HepG2 (cell line): ENCODE results near the gene LITAF. TPM values are rescaled to one million over a fixed set of nuclear protein-coding genes. Genes with fewer than 3 reads are reported as not detected.

Experiments
- CAMTA2 ChIP-seq: sonication (generic); formaldehyde crosslinking; IDR thresholded peaks from 2 replicates; pipeline ENCODE4 v1.4.0; 2020; ENCODE audit warnings: mild to moderate bottlenecking, missing genetic modification reagents, borderline replicate concordance
- GLI4 ChIP-seq: sonication (generic); formaldehyde crosslinking; IDR thresholded peaks from 2 replicates; pipeline ENCODE4 v1.5.1; 2020; ENCODE audit warnings: missing genetic modification reagents, mild to moderate bottlenecking, moderate library complexity, borderline replicate concordance
- KDM5B ChIP-seq: sonication (generic); formaldehyde crosslinking; IDR thresholded peaks from 2 replicates; pipeline ENCODE4 v1.4.0; 2020; ENCODE audit warnings: missing genetic modification reagents, mild to moderate bottlenecking, borderline replicate concordance
- KLF16 ChIP-seq, 2 experiments: sonication (generic) in 1 of 2; formaldehyde crosslinking in 1 of 2; IDR thresholded peaks; 2 replicates each; pipeline versions ENCODE4 v1.6.1 to v1.8.0; 2016 to 2023; ENCODE audit warnings: missing genetic modification reagents in 2 of 2, missing compliant biosample characterization in 1 of 2
- PCBP1 ChIP-seq: fragments of 200-400 bp; formaldehyde crosslinking; IDR thresholded peaks from 2 replicates; pipeline ENCODE4 v1.6.1; 2017; ENCODE audit warnings: mild to moderate bottlenecking, low read depth, low read length, borderline replicate concordance
- PHF5A ChIP-seq: IDR thresholded peaks from one replicate; pipeline ENCODE4 v1.6.1; 2018; ENCODE audit warnings: low read depth, missing genetic modification reagents; ENCODE audit not compliant: unreplicated experiment
- RCOR2 ChIP-seq: IDR thresholded peaks from 2 replicates; pipeline ENCODE4 v1.6.1; 2016; ENCODE audit warnings: missing biosample characterization, missing genetic modification reagents
- ZNF282 ChIP-seq: fragments of 450-650 bp; IDR thresholded peaks from 2 replicates; pipeline ENCODE4 v1.6.1; 2018; ENCODE audit not compliant: partially characterized antibody
- ZNF33A ChIP-seq: sonication (generic); formaldehyde crosslinking; IDR thresholded peaks from 2 replicates; pipeline ENCODE4 v1.5.1; 2020; ENCODE audit warnings: missing genetic modification reagents, mild to moderate bottlenecking, moderate library complexity, borderline replicate concordance
- ZNF431 ChIP-seq: sonication (generic); formaldehyde crosslinking; IDR thresholded peaks from 2 replicates; pipeline ENCODE4 v1.9.0; 2022; ENCODE audit warnings: missing genetic modification reagents, low read depth, mild to moderate bottlenecking, borderline replicate concordance
- ZNF543 ChIP-seq: sonication (generic); formaldehyde crosslinking; IDR thresholded peaks from 2 replicates; pipeline ENCODE4 v1.4.0; 2020; ENCODE audit warnings: mild to moderate bottlenecking, missing genetic modification reagents
- ZNF572 ChIP-seq: sonication (generic); formaldehyde crosslinking; IDR thresholded peaks from 2 replicates; pipeline ENCODE4 v1.5.1; 2020; ENCODE audit warnings: mild to moderate bottlenecking, missing genetic modification reagents
- ZNF839 ChIP-seq: sonication (generic); formaldehyde crosslinking; IDR thresholded peaks from 2 replicates; pipeline ENCODE4 v1.4.0; 2020; ENCODE audit warnings: missing genetic modification reagents, mild to moderate bottlenecking, borderline replicate concordance
- ZNF891 ChIP-seq: sonication (generic); formaldehyde crosslinking; IDR thresholded peaks from 2 replicates; pipeline ENCODE4 v1.5.0; 2020; ENCODE audit warnings: mild to moderate bottlenecking, missing genetic modification reagents
- polyA plus RNA-seq, 8 experiments: library from polyadenylated mRNA; depleted of rRNA in 3 of 8; stranded (reverse) in 7 of 8; unstranded in 1 of 8; fragments of >200 nt; fragmentation: Illumina TruSeq in 4 of 8; extraction: Trizol in 4 of 8; gene quantifications; 2 replicates each; pipeline versions ENCODE4 v1.2.1 to v1.2.3, GENCODE V29; 2011 to 2016; ENCODE audit warnings: low read depth in 4 of 8, missing spikeins in 1 of 8, mixed read lengths in 1 of 8; ENCODE audit not compliant: insufficient read depth in 1 of 8
- total RNA-seq, 5 experiments: library from RNA; depleted of rRNA; stranded (reverse); fragments of >200 nt; fragmentation: Illumina TruSeq; extraction: Trizol; gene quantifications; 2 replicates each; pipeline ENCODE4 v1.2.3, GENCODE V29; 2016; ENCODE audit warnings: low read depth in 1 of 5
- TF ChIP-seq, protein P1 (sequence below): sonication (generic); formaldehyde crosslinking; IDR thresholded peaks from 2 replicates; pipeline ENCODE4 v1.8.0; 2022; ENCODE audit warnings: mild to moderate bottlenecking, missing genetic modification reagents
- TF ChIP-seq, protein P2 (sequence below): sonication (generic); formaldehyde crosslinking; conservative IDR thresholded peaks from 2 replicates; pipeline ENCODE4 v1.8.0; 2022; ENCODE audit warnings: missing genetic modification reagents
- TF ChIP-seq, protein P3 (sequence below): sonication (generic); formaldehyde crosslinking; IDR thresholded peaks from 2 replicates; pipeline ENCODE4 v1.5.1; 2020; ENCODE audit warnings: missing genetic modification reagents, mild to moderate bottlenecking, borderline replicate concordance
- TF ChIP-seq, protein P4 (sequence below): sonication (generic); formaldehyde crosslinking; IDR thresholded peaks from 2 replicates; pipeline ENCODE4 v1.5.1; 2020; ENCODE audit warnings: mild to moderate bottlenecking, missing genetic modification reagents, moderate library complexity

The LITAF gene
- total and polyA plus RNA-seq, 2 of the 13 experiments (the other 11 are each of a cell fraction or from before 2014, with no cell fraction given) = 80.1 to 141 TPM

DNA sequence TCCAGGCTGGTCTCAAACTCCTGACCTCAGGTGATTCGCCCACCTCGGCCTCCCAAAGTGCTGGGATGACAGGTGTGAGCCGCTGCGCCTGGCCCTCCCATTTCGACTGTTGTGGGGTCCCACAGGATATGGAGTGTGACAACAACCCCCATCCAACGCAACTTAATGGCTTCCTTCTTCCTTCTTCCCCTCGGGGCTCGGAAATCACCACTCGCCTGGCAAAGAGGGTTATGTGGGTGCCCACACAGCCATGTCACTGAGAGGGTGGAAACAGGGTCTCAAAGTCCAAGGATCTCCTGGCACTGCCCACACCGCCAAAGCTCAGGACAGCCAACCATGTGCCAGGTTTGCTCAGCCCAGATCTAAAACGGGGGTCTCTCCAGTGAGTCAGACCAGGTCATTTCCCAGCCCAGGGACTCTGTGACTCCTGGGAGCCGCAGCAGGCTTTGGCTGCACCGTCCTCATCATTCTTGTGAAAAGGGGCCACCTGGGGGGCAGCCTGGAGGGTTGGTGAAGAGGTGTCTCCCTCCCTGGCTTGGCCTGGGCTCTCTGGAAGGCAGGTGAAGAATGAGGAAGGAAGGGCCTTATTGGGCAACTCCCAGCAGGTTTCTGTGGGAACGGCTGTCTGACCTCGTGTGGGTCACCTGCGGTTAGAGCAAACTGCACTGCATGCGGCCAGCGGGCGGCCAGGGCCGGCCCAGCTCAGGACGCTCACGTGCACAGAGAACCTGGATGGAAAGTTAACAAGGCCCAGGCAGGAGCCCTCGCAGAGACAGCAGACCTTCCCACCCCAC is 25.3 kb upstream of the LITAF start (continued):
- TF ChIP-seq, protein P1, sequence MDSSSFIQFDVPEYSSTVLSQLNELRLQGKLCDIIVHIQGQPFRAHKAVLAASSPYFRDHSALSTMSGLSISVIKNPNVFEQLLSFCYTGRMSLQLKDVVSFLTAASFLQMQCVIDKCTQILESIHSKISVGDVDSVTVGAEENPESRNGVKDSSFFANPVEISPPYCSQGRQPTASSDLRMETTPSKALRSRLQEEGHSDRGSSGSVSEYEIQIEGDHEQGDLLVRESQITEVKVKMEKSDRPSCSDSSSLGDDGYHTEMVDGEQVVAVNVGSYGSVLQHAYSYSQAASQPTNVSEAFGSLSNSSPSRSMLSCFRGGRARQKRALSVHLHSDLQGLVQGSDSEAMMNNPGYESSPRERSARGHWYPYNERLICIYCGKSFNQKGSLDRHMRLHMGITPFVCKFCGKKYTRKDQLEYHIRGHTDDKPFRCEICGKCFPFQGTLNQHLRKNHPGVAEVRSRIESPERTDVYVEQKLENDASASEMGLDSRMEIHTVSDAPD (CRISPR knock-in tag) = peak; percentile 82
- TF ChIP-seq ZNF431 (CRISPR knock-in tag) (peak; percentile 78), ZNF572 (CRISPR knock-in tag) (no peak), ZNF891 (peak; percentile 94), ZNF839 (CRISPR knock-in tag) (peak; percentile 83; the same call in 1 of the 2 replicates), ZNF282 (no peak), ZNF543 (CRISPR knock-in tag) (peak; percentile 99), GLI4 (CRISPR knock-in tag) (peak; percentile 92), KLF16 (CRISPR knock-in tag; IDR thresholded peaks at IDR 0.05) (peak in 1 of 2 experiments; percentile 98; a peak in 2 of 4 replicates), RCOR2 (CRISPR knock-in tag) (peak; percentile 83; the same call in 1 of the 2 replicates), PHF5A (CRISPR knock-in tag) (peak; percentile 70), ZNF33A (CRISPR knock-in tag) (peak; percentile 36; the same call in 1 of the 2 replicates), KDM5B (peak; percentile 93; the same call in 1 of the 2 replicates), CAMTA2 (CRISPR knock-in tag) (no peak), PCBP1 (peak; percentile 91; the same call in 1 of the 2 replicates)
- TF ChIP-seq, protein P2, sequence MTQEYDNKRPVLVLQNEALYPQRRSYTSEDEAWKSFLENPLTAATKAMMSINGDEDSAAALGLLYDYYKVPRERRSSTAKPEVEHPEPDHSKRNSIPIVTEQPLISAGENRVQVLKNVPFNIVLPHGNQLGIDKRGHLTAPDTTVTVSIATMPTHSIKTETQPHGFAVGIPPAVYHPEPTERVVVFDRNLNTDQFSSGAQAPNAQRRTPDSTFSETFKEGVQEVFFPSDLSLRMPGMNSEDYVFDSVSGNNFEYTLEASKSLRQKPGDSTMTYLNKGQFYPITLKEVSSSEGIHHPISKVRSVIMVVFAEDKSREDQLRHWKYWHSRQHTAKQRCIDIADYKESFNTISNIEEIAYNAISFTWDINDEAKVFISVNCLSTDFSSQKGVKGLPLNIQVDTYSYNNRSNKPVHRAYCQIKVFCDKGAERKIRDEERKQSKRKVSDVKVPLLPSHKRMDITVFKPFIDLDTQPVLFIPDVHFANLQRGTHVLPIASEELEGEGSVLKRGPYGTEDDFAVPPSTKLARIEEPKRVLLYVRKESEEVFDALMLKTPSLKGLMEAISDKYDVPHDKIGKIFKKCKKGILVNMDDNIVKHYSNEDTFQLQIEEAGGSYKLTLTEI (CRISPR knock-in tag) = no peak
- TF ChIP-seq, protein P3, sequence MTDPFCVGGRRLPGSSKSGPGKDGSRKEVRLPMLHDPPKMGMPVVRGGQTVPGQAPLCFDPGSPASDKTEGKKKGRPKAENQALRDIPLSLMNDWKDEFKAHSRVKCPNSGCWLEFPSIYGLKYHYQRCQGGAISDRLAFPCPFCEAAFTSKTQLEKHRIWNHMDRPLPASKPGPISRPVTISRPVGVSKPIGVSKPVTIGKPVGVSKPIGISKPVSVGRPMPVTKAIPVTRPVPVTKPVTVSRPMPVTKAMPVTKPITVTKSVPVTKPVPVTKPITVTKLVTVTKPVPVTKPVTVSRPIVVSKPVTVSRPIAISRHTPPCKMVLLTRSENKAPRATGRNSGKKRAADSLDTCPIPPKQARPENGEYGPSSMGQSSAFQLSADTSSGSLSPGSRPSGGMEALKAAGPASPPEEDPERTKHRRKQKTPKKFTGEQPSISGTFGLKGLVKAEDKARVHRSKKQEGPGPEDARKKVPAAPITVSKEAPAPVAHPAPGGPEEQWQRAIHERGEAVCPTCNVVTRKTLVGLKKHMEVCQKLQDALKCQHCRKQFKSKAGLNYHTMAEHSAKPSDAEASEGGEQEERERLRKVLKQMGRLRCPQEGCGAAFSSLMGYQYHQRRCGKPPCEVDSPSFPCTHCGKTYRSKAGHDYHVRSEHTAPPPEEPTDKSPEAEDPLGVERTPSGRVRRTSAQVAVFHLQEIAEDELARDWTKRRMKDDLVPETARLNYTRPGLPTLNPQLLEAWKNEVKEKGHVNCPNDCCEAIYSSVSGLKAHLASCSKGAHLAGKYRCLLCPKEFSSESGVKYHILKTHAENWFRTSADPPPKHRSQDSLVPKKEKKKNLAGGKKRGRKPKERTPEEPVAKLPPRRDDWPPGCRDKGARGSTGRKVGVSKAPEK (CRISPR knock-in tag) = peak; percentile 83; the same call in 1 of the 2 replicates
- TF ChIP-seq, protein P4, sequence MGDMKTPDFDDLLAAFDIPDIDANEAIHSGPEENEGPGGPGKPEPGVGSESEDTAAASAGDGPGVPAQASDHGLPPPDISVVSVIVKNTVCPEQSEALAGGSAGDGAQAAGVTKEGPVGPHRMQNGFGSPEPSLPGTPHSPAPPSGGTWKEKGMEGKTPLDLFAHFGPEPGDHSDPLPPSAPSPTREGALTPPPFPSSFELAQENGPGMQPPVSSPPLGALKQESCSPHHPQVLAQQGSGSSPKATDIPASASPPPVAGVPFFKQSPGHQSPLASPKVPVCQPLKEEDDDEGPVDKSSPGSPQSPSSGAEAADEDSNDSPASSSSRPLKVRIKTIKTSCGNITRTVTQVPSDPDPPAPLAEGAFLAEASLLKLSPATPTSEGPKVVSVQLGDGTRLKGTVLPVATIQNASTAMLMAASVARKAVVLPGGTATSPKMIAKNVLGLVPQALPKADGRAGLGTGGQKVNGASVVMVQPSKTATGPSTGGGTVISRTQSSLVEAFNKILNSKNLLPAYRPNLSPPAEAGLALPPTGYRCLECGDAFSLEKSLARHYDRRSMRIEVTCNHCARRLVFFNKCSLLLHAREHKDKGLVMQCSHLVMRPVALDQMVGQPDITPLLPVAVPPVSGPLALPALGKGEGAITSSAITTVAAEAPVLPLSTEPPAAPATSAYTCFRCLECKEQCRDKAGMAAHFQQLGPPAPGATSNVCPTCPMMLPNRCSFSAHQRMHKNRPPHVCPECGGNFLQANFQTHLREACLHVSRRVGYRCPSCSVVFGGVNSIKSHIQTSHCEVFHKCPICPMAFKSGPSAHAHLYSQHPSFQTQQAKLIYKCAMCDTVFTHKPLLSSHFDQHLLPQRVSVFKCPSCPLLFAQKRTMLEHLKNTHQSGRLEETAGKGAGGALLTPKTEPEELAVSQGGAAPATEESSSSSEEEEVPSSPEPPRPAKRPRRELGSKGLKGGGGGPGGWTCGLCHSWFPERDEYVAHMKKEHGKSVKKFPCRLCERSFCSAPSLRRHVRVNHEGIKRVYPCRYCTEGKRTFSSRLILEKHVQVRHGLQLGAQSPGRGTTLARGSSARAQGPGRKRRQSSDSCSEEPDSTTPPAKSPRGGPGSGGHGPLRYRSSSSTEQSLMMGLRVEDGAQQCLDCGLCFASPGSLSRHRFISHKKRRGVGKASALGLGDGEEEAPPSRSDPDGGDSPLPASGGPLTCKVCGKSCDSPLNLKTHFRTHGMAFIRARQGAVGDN = peak; percentile 100
